Stimulated activated CD4-positive, alpha-beta T cell treated with anti-CD3 and anti-CD28 coated beads, Interleukin-15, amount 100 ng/mL, for 48 hours (primary cell): Measurements from ENCODE around the gene HDLBP.

Source experiments
- DNase-seq, 2 donors: peaks; one replicate each; pipeline ENCODE4 v3.0.0-alpha.2; 2020; ENCODE audit warnings: low read depth in 2 of 2

Gene HDLBP

GRCh38 chr2:241191081-241191480 is 124.4 kb downstream of the HDLBP start:
- DNase-seq, result no peak

DNA sequence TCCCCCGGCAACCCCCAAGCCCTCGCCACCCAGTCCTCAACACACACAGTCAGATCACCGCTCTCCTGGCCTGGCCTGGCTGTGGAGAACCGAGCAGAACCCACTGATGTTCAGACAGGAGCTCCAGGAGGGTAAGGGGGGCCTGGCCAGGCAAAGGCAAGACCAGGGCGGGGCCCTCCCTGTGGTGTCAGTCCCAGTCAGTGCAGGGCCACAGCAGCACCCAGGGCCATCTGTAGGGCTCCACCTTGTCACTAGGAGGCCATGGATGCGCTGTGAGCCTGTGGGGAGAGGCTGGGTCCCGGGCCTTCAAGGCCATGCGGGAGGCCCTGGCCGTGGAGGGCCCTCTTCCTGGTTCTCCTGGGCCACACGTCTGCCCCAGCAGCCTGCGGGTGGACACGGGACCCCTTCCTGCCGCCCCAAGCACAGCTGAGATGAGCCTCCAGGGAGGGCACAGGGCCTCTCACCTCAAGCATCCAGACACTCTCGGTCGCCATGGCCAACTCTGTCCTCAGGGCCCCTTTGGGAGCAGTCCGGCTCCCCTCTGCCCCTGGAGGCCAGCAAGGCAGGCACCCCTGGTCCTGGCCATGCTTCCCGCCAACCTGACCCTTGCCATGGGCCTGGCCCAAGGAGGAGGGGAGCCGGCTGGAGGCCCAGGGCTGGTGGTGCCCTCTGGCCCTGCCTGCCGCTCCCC is 125.0 kb downstream of the HDLBP start:
- DNase-seq, result no peak

DNA sequence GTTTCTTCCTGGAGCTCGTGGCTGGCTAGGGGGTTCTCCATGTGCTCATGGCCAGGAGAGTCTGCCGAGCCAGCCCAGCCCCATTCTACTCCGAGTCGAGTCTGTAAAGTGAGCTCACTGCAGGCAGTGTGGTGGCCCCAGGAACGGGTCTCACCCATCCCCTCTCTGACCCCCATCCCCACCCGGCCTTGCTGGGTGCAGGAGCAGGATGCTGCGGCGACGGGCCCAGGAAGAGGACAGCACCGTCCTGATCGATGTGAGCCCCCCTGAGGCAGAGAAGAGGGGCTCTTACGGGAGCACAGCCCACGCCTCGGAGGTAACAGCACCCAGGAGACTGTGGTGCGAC is 125.6 kb downstream of the HDLBP start:
- no peak for DNase-seq

DNA sequence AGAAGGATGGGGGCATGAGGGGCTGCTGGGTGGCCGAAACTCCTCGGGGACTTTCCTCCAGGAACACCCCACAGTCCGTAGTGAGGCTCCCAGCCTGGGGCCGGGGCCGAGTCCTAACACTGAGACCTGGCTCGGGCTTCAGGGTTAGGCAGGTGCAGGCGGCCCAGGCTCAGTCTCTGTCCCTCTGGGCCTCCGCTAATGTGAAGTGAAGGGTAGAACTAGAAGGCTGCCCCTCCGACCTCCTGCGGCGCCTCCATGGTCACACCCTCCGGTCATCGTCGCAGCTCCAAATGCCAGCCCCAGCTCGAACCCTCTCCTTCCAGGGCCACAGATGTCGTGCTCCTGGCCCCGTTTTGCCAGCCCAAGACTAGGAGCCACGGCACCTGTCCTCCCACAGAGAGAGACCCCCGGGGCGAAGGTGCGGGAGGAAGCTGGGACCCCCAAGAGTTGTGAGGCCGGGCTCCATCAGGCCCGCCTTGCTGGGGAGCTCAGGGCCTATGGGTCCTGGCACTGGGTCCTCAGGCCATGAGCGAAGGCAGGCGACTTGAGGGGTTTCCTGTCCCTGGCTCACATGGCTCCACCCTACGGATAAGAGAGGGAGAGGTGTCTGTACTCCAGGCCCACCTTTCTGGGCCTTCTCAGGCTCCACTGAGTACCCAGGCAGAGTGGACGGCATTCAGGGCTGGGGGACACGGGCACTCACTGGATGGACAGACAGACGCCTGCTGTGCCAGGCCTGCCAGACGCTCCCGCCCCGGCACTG is 126.2 kb downstream of the HDLBP start:
- DNase-seq, result no peak

DNA sequence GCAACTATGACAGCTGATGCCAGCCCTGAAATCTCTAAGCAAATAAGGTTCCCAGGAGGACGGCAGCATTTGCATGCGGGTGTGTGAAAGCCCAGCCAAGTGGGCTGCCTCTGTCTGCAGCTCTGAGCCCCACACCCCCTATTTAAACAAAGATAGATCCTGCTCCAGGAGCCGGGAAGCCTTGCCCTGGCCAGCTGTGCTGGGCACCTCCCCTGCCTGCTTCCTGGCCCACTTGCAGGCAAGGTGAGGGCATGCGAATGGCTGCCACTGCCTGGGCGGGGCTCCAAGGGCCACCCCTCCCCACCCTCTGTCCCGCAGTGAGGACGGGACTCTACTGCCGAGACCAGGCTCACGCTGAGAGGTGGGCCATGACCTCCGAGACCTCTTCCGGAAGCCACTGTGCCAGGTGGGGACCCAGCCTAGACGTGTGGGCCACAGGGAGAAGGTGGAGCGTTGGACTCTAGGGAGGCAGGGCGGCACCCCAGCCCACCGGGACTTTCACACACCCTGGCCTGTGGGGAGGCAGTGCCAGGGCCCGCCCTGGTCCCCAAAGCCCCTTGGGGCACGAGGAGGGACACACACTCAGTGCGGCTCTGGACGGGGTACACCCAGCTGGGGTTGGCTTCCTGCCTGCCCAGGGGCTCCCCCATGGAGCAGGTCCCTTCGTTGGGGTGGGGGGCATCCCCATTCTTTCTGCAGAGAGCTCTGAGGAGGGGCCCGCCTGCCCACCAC is 126.9 kb downstream of the HDLBP start, which contains the start of gene ANO7:
Gene ANO7 (plus strand): TSS at position 317 of the 732 bp plus-strand sequence. CDS start 1,387 bp downstream, outside the sequence.
- no peak for DNase-seq

DNA sequence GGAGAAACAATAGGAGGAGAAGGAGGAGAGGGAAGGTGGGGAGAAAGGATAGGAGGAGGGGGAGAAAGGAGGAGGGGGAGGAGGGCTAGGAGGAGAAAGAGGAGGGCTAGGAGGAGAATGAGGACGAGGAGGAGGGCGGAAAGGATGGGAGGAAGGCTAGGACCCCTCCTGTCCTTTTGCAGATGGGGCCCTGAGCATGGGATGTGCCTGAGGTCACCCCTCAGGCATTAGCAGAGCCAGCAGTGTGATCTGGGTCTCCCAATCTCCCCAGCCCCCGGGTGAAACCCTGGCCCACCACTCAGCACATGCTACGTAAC is 127.6 kb downstream of the HDLBP start:
- no peak for DNase-seq

DNA sequence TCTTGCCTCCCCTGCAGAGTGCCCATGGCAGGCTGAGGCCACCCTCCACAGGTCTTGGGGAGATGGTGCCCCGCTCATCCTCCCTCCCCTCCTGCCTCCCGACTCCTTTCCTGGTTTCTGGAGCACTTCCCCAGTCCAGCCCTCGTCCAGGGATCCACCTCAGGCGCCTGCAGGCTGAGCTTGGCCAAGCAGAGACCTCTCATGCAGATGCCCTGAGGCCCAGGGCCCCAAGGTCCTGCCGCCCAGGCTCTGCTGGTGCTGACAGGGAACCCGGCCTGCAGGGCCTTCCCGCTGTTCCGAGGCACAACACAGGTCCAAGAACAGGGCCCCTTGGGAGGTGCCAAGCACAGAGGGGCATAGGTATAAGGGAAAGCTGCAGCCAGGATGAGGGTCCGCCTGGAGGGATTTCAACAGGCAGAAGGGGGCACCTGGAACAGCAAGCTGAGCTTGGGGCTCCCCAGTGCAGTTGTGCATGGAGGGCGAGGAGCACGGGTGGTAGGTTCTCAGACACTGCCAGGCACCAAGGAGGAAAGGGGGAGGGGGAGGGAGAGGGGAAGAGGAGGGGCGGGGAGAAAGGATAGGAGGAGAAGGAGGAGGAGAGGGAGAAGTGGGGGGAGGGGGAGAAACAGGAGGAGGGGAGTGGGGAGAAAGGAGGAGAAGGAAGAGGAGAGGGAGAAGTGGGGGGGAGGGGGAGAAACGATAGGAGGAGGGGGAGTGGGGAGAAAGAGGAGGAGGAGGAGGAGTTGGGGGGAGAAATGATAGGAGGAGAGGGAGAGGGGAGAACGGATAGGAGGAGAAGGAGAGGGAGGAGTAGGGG is 128.2 kb downstream of the HDLBP start:
- DNase-seq, result no peak

DNA sequence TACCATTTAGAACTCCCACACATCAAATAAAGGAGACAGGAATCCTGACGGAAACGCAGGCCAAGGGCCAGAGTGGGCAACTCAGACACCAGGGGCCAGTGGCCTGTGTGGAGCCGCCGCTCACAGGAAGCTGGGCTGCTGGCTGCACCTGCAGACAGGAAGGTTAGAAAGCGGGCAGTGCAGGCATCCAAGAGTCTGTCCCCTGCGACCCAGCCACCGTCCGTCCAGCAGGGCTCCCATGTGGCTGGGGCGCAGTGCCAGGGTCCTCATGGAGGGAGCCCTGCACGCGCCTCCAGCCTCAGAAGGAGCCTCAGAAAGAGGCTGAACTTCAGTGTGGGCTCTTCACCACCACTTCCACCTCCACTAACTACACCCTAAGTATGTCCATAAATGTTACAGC is 129.5 kb downstream of the HDLBP start:
- no peak for DNase-seq

DNA sequence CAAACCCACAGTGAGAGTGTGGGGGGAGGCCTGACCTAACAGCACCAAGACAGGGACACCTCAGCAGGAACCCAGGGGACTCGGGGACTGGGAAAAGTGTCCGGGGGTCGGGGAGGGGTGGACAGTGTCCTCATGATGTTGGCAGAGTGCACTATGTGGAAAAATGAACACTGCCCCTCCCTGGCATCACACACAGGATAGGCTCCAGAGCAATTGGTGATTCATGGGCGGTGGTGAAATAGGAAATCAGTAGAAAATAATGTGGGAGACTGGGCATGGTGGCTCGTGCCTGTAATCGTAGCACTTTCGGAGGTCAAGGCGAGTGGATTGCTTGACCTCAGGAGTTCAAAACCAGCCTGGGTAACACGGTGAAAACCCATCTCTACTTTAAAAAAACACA is 130.6 kb downstream of the HDLBP start:
- DNase-seq, result no peak

- DNase-seq, result no peak
Observed at GRCh38 chr2:241183221-241183620, 132.3 kb downstream of the HDLBP start.

- no peak for DNase-seq
Observed at GRCh38 chr2:241182531-241183133, 132.8 kb downstream of the HDLBP start.

- no peak for DNase-seq
Observed at GRCh38 chr2:241182126-241182525, 133.3 kb downstream of the HDLBP start.

DNA sequence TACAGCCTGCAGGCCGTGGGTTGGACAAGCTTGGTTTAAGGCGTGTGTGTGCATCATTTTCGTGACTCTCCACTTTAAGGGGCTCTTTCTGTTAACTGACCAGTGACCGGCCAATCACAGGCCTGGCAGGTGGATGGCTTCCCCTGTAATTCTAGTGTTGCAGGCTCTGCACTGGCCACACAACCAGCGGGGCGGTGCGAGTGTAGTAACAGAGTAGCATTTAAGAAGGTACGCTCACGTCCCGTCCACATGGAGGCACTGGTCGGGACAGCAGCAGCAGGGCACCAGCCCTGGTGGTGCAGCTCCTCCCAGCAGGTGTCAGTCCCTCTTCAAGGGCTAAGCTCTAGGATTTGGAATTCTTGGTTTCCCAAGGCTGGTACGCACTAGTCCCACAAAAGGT is 135.0 kb downstream of the HDLBP start:
- no peak for DNase-seq

- DNase-seq, result peak; percentile 24 to 27
Observed at GRCh38 chr2:241179899-241180298, 135.6 kb downstream of the HDLBP start.

- DNase-seq, result no peak
Observed at GRCh38 chr2:241178961-241179360, 136.5 kb downstream of the HDLBP start.

DNA sequence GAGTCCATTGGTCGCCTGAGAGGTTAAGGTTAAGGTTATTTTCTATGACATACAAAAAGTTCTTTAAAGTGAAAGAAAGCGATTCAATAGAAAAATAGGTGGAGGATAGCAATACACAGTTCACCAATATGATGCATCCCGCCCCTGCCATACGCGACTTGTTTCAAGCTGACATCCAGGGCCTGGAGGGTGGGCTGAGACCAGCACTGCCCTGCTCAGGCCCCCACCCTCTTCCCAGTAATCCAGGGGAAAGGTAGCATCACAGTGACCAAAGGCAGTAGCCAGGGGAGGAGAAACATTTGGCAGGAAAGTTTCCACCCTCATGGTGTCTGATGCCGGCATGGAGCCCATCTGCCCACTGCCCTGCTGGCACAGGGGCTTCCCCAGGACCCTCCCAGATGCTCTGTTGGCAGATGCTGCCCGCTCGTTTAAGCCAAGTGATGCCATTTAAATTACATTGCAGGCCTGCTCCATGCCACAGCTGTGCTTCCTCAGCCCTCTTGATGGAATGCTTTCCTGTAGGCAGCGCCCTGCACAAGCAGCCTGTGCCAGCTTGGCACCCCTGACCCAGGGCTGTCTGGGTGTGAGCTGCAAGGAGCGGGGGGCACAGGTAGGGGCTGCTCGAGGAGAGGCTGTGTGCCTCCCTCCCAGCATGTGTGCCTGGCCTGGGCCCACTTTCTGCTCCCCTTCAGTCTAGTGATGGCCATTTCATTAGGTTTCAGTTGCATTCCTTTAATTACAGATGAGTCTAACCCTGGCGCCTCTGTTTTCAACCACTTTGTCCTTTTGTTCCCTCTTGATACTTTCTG is 137.7 kb downstream of the HDLBP start:
- no peak for DNase-seq
